ENCODE data around the gene KRTAP10-11. TPM values are rescaled to one million over a fixed set of nuclear protein-coding genes. Genes with fewer than 3 reads are reported as not detected.

The KRTAP10-11 gene
- total RNA-seq, 1 donor from 2014 or later = not detected

DNA sequence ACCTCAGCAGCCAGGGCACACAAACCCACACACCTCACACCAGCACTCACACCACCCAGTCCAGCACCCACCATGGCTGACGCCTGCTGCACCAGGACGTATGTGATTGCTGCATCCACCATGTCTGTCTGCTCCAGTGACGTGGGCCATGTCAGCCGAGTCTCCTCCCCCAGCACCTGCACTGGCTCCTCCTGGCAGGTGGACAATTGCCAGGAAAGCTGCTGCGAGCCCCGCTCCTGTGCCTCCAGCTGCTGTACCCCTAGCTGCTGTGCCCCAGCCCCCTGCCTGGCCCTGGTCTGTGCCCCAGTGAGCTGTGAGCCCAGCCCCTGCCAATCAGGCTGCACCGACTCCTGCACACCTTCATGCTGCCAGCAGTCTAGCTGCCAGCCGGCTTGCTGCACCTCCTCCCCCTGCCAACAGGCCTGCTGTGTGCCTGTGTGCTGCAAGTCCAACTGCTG, 34.2 kb upstream of the KRTAP10-11 start, which contains the start of gene KRTAP10-8:
Gene KRTAP10-8 (plus strand): TSS at position 51 of the 458 bp plus-strand sequence. CDS start 22 bp downstream, at position 73.
- Mint-ChIP-seq H3K4me1 (ENCODE audit: low read depth, unreplicated experiment) (no peaks in the 10 kb centered on the region), H3K36me3 (ENCODE audit: low read depth, unreplicated experiment) (peaks cover 2% of the 10 kb centered on the region), H3K27me3 (ENCODE audit: low read depth, unreplicated experiment) (peaks cover 23% of the 10 kb centered on the region), H3K4me3 (ENCODE audit: unreplicated experiment) (no peak within 1 kb of the TSS), H3K27ac (ENCODE audit: unreplicated experiment) (no peak within 1 kb of the TSS), H3K9me3 (ENCODE audit: unreplicated experiment) (peaks cover 27% of the 10 kb centered on the region)
- TF ChIP-seq, protein P1, sequence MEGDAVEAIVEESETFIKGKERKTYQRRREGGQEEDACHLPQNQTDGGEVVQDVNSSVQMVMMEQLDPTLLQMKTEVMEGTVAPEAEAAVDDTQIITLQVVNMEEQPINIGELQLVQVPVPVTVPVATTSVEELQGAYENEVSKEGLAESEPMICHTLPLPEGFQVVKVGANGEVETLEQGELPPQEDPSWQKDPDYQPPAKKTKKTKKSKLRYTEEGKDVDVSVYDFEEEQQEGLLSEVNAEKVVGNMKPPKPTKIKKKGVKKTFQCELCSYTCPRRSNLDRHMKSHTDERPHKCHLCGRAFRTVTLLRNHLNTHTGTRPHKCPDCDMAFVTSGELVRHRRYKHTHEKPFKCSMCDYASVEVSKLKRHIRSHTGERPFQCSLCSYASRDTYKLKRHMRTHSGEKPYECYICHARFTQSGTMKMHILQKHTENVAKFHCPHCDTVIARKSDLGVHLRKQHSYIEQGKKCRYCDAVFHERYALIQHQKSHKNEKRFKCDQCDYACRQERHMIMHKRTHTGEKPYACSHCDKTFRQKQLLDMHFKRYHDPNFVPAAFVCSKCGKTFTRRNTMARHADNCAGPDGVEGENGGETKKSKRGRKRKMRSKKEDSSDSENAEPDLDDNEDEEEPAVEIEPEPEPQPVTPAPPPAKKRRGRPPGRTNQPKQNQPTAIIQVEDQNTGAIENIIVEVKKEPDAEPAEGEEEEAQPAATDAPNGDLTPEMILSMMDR (IDR thresholded peaks at IDR 0.05; ENCODE audit: insufficient read depth, low read depth, low read length) = no peak
- no peak for TF ChIP-seq EZH2 (IDR thresholded peaks at IDR 0.05; ENCODE audit: insufficient read depth, low read length)
- no peaks in the 10 kb centered on the region for H3K79me2 ChIP-seq (ENCODE audit: insufficient read depth, low read length)
- H3K9ac ChIP-seq (ENCODE audit: low read length) = no peak within 1 kb of the TSS
- no peak within 1 kb of the TSS for H3K27ac ChIP-seq (ENCODE audit: low read depth, low read length)
- no peak within 1 kb of the TSS for H2AFZ ChIP-seq (ENCODE audit: low read depth, low read length)
- DNase-seq (ENCODE audit: low read depth) (no peak), FAIRE-seq (no peak)
- no peaks in the 10 kb centered on the region for H4K20me1 ChIP-seq (ENCODE audit: insufficient read depth, low read length)
- H3K4me2 ChIP-seq (ENCODE audit: low read length) = no peak within 1 kb of the TSS
- H3K27me3 ChIP-seq (ENCODE audit: insufficient read depth, low read length) = no peaks in the 10 kb centered on the region
- H3K4me3 ChIP-seq (ENCODE audit: insufficient read depth, low read depth, low read length) = no peak within 1 kb of the TSS
- H3K4me1 ChIP-seq (ENCODE audit: insufficient read depth, low read length) = no peaks in the 10 kb centered on the region
- no peaks in the 10 kb centered on the region for H3K36me3 ChIP-seq (ENCODE audit: insufficient read depth, low read length)
- peaks cover 9% of the 10 kb centered on the region for H3K9me3 ChIP-seq (ENCODE audit: insufficient read depth, low read depth, low read length)

DNA sequence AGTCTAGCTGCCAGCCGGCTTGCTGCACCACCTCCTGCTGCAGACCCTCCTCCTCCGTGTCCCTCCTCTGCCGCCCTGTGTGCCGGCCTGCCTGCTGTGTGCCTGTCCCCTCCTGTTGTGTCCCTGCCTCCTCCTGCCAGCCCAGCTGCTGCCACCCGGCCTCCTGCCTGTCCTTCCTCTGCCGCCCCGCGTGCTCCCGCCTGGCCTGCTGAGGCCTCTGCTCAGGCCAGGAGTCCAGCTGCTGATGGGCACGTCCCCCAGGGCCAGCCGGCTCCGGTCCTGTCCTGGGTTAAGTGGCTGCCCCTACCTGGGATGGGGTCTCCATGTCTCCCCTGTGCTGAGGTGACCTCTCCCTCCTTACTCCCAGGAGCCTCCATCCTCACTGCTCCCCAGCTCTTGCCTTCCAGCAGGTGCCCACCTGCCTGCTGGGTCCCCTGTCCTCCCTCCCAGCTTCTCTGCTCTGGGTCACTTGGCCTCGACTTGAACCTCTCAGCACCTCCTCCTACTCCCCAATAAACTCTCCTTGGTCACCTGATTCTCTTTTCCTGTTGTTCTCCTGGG, 33.5 kb upstream of the KRTAP10-11 start:
- no peak for FAIRE-seq
- Histone ChIP-seq H3K36me3 (ENCODE audit: insufficient read depth, low read length) (no peaks in the 10 kb centered on the region), H3K4me2 (ENCODE audit: low read length) (no peak overlapping the region), H4K20me1 (ENCODE audit: insufficient read depth, low read length) (no peaks in the 10 kb centered on the region), H2AFZ (ENCODE audit: low read depth, low read length) (no peak overlapping the region), H3K9me3 (ENCODE audit: insufficient read depth, low read depth, low read length) (peaks cover 9% of the 10 kb centered on the region), H3K9ac (ENCODE audit: low read length) (no peak overlapping the region), H3K79me2 (ENCODE audit: insufficient read depth, low read length) (no peaks in the 10 kb centered on the region), H3K27ac (ENCODE audit: low read depth, low read length) (no peak overlapping the region), H3K4me3 (ENCODE audit: insufficient read depth, low read depth, low read length) (no peak overlapping the region), H3K27me3 (ENCODE audit: insufficient read depth, low read length) (no peaks in the 10 kb centered on the region), H3K4me1 (ENCODE audit: insufficient read depth, low read length) (no peaks in the 10 kb centered on the region)
- H3K36me3 Mint-ChIP-seq (ENCODE audit: low read depth, unreplicated experiment) = peaks cover 2% of the 10 kb centered on the region
- H3K27ac Mint-ChIP-seq (ENCODE audit: unreplicated experiment) = no peak overlapping the region
- no peak overlapping the region for H3K4me3 Mint-ChIP-seq (ENCODE audit: unreplicated experiment)
- peaks cover 27% of the 10 kb centered on the region for H3K9me3 Mint-ChIP-seq (ENCODE audit: unreplicated experiment)
- no peaks in the 10 kb centered on the region for H3K4me1 Mint-ChIP-seq (ENCODE audit: low read depth, unreplicated experiment)
- DNase-seq (ENCODE audit: low read depth) = no peak
- H3K27me3 Mint-ChIP-seq (ENCODE audit: low read depth, unreplicated experiment) = peaks cover 21% of the 10 kb centered on the region
- TF ChIP-seq, protein P1 (IDR thresholded peaks at IDR 0.05; ENCODE audit: insufficient read depth, low read depth, low read length) = no peak
- no peak for TF ChIP-seq EZH2 (IDR thresholded peaks at IDR 0.05; ENCODE audit: insufficient read depth, low read length)

Data from astrocyte (in vitro differentiated cells and primary cell).